Brain microvascular endothelial cell (primary cell): Measurements from ENCODE around the gene PRR23B.

Source experiments
- DNase-seq: peaks from one replicate; pipeline ENCODE4 v3.0.0-alpha.2; 2020
- H3K27ac ChIP-seq: fragments of 250-450 bp; sonication (Bioruptor Pico); 2 replicates; pipeline ENCODE4 v1.5.1; 2020; ENCODE audit warnings: mild to moderate bottlenecking, moderate library complexity
- H3K27me3 ChIP-seq: fragments of 250-450 bp; sonication (Bioruptor Pico); replicated peaks from 2 replicates; pipeline ENCODE4 v1.5.1; 2020; ENCODE audit warnings: mild to moderate bottlenecking
- H3K36me3 ChIP-seq: fragments of 250-450 bp; sonication (Bioruptor Pico); replicated peaks from 2 replicates; pipeline ENCODE4 v1.5.1; 2020; ENCODE audit warnings: mild to moderate bottlenecking
- H3K4me3 ChIP-seq: 2 replicates; pipeline ENCODE4 v1.5.1; 2011; ENCODE audit warnings: low read depth, mild to moderate bottlenecking, control low read depth, low read length, moderate library complexity
- in situ Hi-C: cut with HindIII; loops from 2 replicates; pipeline ENCODE4 v1.10.0; 2017; ENCODE audit warnings: low sequenced_read_pairs, low pct_ligation_motif_present
- TF ChIP-seq, protein P1 (sequence below): IDR thresholded peaks from 2 replicates; pipeline ENCODE4 v1.5.1; 2011; ENCODE audit warnings: low read depth, mild to moderate bottlenecking, moderate library complexity, low read length, control low read depth, inconsistent platforms; ENCODE audit errors: missing control alignments

The PRR23B gene

DNA sequence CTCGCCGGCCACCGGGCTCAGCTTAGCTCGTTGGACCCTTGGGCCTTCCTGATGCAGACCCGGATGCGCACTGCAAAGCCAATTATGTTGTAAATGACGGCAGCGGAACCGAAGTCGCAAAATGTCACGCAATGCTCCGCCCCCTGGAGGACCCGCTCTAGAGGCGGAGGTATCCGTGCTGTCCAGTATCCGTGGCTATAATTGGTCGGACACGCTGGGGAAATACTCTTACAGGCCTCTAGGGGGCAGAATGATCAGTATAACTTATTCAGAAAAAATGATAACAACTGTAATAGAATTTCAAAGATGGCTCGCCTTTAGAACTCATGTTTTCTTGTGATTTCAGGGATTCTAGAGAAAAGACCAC lies at the start of gene PRR23B:
PRR23B (minus strand) TSS at position 59 of the 367 bp plus-strand sequence. CDS start 265 bp downstream, outside the sequence.
- H3K27ac ChIP-seq: no peak within 1 kb of the TSS
- DNase-seq: no peak
- H3K36me3 ChIP-seq: no peaks in the 10 kb centered on the region
- no peak within 1 kb of the TSS for H3K4me3 ChIP-seq
- TF ChIP-seq, protein P1, sequence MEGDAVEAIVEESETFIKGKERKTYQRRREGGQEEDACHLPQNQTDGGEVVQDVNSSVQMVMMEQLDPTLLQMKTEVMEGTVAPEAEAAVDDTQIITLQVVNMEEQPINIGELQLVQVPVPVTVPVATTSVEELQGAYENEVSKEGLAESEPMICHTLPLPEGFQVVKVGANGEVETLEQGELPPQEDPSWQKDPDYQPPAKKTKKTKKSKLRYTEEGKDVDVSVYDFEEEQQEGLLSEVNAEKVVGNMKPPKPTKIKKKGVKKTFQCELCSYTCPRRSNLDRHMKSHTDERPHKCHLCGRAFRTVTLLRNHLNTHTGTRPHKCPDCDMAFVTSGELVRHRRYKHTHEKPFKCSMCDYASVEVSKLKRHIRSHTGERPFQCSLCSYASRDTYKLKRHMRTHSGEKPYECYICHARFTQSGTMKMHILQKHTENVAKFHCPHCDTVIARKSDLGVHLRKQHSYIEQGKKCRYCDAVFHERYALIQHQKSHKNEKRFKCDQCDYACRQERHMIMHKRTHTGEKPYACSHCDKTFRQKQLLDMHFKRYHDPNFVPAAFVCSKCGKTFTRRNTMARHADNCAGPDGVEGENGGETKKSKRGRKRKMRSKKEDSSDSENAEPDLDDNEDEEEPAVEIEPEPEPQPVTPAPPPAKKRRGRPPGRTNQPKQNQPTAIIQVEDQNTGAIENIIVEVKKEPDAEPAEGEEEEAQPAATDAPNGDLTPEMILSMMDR: peak; percentile 36
- no peaks in the 10 kb centered on the region for H3K27me3 ChIP-seq
- in situ Hi-C loops: no loop called here

DNA sequence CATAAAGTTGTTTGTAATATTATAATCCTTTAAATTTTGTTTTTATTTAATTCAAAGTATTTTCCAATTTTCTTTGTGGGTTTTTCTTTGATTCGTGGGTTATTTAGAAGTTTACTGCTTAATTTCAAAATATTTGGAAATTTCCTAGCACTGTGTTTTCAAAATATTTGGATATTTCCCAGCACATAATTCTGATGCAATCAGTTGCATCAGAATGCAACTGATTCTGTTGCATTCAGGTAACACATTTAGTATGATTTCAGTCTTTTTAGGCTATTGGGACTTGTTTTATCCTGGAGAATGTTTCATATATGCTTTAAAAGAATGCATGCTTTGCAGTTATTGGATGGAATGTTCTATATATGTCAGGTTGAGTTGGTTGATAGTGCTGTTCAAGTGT lies 42.2 kb upstream of the PRR23B start:
- Histone ChIP-seq H3K27me3 (no peaks in the 10 kb centered on the region), H3K36me3 (no peaks in the 10 kb centered on the region), H3K4me3 (no peak overlapping the region), H3K27ac (no peak overlapping the region)
- in situ Hi-C loops: no loop called here
- no peak for DNase-seq
- TF ChIP-seq, protein P1: no peak

- Histone ChIP-seq H3K36me3 (no peaks in the 10 kb centered on the region), H3K27me3 (no peaks in the 10 kb centered on the region), H3K27ac (no peak overlapping the region), H3K4me3 (no peak overlapping the region)
- no peak for DNase-seq
- TF ChIP-seq, protein P1: no peak
- in situ Hi-C loops: no loop called here
Measured at GRCh38 chr3:139052802-139053600, 32.3 kb upstream of the PRR23B start.

- no peak for DNase-seq
- in situ Hi-C loops: no loop called here
- no peaks in the 10 kb centered on the region for H3K36me3 ChIP-seq
- no peak within 1 kb of the TSS for H3K4me3 ChIP-seq
- H3K27ac ChIP-seq: no peak within 1 kb of the TSS
- H3K27me3 ChIP-seq: no peaks in the 10 kb centered on the region
- TF ChIP-seq, protein P1: no peak
Measured at GRCh38 chr3:139044366-139045210, 23.9 kb upstream of the PRR23B start, which contains the start of gene PRR23C. PRR23C (minus strand) TSS chr3:139044892; CDS start chr3:139044620, 272 bp downstream.

GRCh38 chr3:139043554-139044365 lies 23.0 kb upstream of the PRR23B start:
- in situ Hi-C loops: no loop called here
- TF ChIP-seq, protein P1: no peak
- H3K36me3 ChIP-seq: no peaks in the 10 kb centered on the region
- H3K4me3 ChIP-seq: no peak overlapping the region
- no peak for DNase-seq
- no peak overlapping the region for H3K27ac ChIP-seq
- no peaks in the 10 kb centered on the region for H3K27me3 ChIP-seq
